GM12873 (cell line): ENCODE results near the gene SLC24A3.

ENCODE experiments used
- CTCF ChIP-seq: IDR thresholded peaks from 2 replicates; pipeline ENCODE4 v1.5.1; 2012; ENCODE audit warnings: low read depth, mild to moderate bottlenecking, moderate library complexity, low read length, control low read depth; ENCODE audit not compliant: insufficient read depth; ENCODE audit errors: missing control alignments

The SLC24A3 gene

GRCh38 chr20:19414600-19414999 lies 202.2 kb downstream of the SLC24A3 start:
- no peak for TF ChIP-seq CTCF

- TF ChIP-seq CTCF = no peak
Measured at GRCh38 chr20:19415786-19416185, 203.3 kb downstream of the SLC24A3 start.

- no peak for TF ChIP-seq CTCF
Measured at GRCh38 chr20:19416627-19417026, 204.2 kb downstream of the SLC24A3 start.

GRCh38 chr20:19419396-19419795 lies 207.0 kb downstream of the SLC24A3 start:
- no peak for TF ChIP-seq CTCF

- no peak for TF ChIP-seq CTCF
Measured at GRCh38 chr20:19423097-19423899, 210.9 kb downstream of the SLC24A3 start.

- no peak for TF ChIP-seq CTCF
Measured at GRCh38 chr20:19423900-19424620, 211.6 kb downstream of the SLC24A3 start.

GRCh38 chr20:19426356-19426755 lies 213.9 kb downstream of the SLC24A3 start:
- no peak for TF ChIP-seq CTCF
